DND-41 (cell line): Measurements from ENCODE around the gene AFF3.

Experiments
- EZH2 ChIP-seq: IDR thresholded peaks from 3 replicates; pipeline ENCODE4 v1.6.1; 2012; ENCODE audit warnings: borderline replicate concordance, low read depth, mild to moderate bottlenecking, moderate library complexity, low read length, inconsistent platforms; ENCODE audit not compliant: severe bottlenecking
- TF ChIP-seq, protein P1 (sequence below): IDR thresholded peaks from 2 replicates; pipeline ENCODE4 v1.5.1; 2012; ENCODE audit warnings: borderline replicate concordance, low read length, moderate library complexity, mild to moderate bottlenecking; ENCODE audit not compliant: poor library complexity, severe bottlenecking; ENCODE audit errors: extremely low read depth

DNA sequence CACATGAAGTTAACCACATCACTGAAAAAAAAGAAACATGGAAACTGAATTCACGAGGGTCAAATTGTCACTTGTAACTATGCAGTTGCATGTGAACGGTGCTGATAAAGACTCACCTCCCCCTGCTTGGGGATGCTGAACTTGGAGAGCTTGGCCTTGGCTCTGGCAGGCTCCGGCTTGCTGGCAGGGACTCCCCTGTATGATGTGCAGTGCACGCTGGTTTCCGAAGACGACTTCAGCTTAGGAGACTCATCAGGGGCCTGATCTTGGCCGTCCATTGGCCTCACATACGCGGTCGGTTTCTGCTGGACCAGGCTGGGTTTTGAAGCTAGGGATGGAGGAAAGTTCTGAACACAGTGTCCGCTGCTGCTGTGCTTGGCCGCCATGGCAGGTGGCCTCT is 135.9 kb downstream of the AFF3 start:
- TF ChIP-seq, protein P1, sequence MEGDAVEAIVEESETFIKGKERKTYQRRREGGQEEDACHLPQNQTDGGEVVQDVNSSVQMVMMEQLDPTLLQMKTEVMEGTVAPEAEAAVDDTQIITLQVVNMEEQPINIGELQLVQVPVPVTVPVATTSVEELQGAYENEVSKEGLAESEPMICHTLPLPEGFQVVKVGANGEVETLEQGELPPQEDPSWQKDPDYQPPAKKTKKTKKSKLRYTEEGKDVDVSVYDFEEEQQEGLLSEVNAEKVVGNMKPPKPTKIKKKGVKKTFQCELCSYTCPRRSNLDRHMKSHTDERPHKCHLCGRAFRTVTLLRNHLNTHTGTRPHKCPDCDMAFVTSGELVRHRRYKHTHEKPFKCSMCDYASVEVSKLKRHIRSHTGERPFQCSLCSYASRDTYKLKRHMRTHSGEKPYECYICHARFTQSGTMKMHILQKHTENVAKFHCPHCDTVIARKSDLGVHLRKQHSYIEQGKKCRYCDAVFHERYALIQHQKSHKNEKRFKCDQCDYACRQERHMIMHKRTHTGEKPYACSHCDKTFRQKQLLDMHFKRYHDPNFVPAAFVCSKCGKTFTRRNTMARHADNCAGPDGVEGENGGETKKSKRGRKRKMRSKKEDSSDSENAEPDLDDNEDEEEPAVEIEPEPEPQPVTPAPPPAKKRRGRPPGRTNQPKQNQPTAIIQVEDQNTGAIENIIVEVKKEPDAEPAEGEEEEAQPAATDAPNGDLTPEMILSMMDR = no peak
- no peak for TF ChIP-seq EZH2
